K562 (cell line): ENCODE measurements around the gene HRCT1.

ENCODE experiments used
- CREB1 ChIP-seq, 2 experiments: sonication (generic) in 1 of 2; formaldehyde crosslinking in 1 of 2; IDR thresholded peaks; 2 replicates each; pipeline versions ENCODE4 v1.6.1 to v1.8.0; 2012 to 2022; ENCODE audit warnings: inconsistent platforms in 1 of 2, mild to moderate bottlenecking in 1 of 2, missing genetic modification reagents in 1 of 2, moderate library complexity in 1 of 2
- CTCF ChIP-seq, 3 experiments: IDR thresholded peaks in 2 of 3; conservative IDR thresholded peaks in 1 of 3; 2 replicates each; pipeline ENCODE4 v1.5.1; 2011 to 2012; ENCODE audit warnings: low read length in 3 of 3, mild to moderate bottlenecking in 3 of 3, control low read depth in 2 of 3, improper control_type of control experiment in 1 of 3, inconsistent platforms in 1 of 3, low read depth in 1 of 3, mixed read lengths in 1 of 3, moderate library complexity in 1 of 3; ENCODE audit not compliant: insufficient read depth in 2 of 3
- ETV5 ChIP-seq: sonication (generic); formaldehyde crosslinking; IDR thresholded peaks from 2 replicates; pipeline ENCODE4 v1.4.0; 2020; ENCODE audit warnings: low read depth, mild to moderate bottlenecking, missing genetic modification reagents

GRCh38 chr9:35856882-35857281, 49.1 kb upstream of the HRCT1 start:
- TF ChIP-seq ETV5 (CRISPR knock-in tag): no peak
- TF ChIP-seq CTCF (IDR thresholded peaks at IDR 0.05 in 2 of 3, conservative IDR thresholded peaks at IDR 0.05 in 1 of 3; ENCODE audit: insufficient read depth in 2 of 3, low read depth in 1 of 3, low read length in 3 of 3): no peak
- no peak for TF ChIP-seq CREB1 (IDR thresholded peaks at IDR 0.05)
- TF ChIP-seq CREB1 (CRISPR knock-in tag; IDR thresholded peaks at IDR 0.05): no peak
